ENCODE measurements around the gene IL23A.

DNA sequence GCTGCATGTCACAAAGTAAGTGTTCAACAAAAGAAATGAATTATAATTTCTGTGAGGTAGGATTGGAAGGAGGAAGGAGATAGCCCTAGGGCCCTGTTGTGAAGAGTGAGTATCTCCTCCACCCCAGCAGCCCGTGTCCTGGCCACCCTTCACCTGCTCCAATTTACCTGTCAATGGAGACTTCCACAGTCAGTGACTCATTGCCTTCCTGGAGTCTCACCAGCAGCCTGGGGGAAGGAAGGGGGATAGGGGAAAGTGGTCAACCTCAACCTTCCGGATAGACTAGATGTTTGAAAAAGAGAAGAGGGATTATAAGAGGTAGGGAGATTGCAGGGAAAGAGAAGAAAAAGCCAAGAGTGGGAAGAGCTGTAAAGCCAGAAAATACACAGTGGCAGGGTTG is 12.0 kb downstream of the IL23A start:
- TF ChIP-seq, protein P1, sequence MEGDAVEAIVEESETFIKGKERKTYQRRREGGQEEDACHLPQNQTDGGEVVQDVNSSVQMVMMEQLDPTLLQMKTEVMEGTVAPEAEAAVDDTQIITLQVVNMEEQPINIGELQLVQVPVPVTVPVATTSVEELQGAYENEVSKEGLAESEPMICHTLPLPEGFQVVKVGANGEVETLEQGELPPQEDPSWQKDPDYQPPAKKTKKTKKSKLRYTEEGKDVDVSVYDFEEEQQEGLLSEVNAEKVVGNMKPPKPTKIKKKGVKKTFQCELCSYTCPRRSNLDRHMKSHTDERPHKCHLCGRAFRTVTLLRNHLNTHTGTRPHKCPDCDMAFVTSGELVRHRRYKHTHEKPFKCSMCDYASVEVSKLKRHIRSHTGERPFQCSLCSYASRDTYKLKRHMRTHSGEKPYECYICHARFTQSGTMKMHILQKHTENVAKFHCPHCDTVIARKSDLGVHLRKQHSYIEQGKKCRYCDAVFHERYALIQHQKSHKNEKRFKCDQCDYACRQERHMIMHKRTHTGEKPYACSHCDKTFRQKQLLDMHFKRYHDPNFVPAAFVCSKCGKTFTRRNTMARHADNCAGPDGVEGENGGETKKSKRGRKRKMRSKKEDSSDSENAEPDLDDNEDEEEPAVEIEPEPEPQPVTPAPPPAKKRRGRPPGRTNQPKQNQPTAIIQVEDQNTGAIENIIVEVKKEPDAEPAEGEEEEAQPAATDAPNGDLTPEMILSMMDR (IDR thresholded peaks at IDR 0.05): no peak
- TF ChIP-seq POLR2A (IDR thresholded peaks at IDR 0.05): no peak
- no peak for TF ChIP-seq EP300 (IDR thresholded peaks at IDR 0.05)

Measured in tibial nerve (tissue), 4 donors.